Measurements from ENCODE around the gene TSPEAR.

GRCh38 chr21:44511219-44511937, 200.0 kb downstream of the TSPEAR start:
- TF ChIP-seq CTCF (IDR thresholded peaks at IDR 0.05) (no peak), POLR2A (IDR thresholded peaks at IDR 0.05) (no peak)
